Liver (tissue), 3 donors: ENCODE measurements around the gene ZNRF3.
A peak's percentile ranks its signal among the peaks of the same experiment; 100 is the strongest.

ENCODE experiments used
- CTCF ChIP-seq: fragments of 150-350 bp; IDR thresholded peaks from 2 replicates; pipeline ENCODE4 v1.5.1; 2017; ENCODE audit warnings: improper control_type of control experiment, low read depth, low read length; ENCODE audit not compliant: missing input control
- HNF4A ChIP-seq, 2 donors: conservative IDR thresholded peaks; 2 replicates each; pipeline ENCODE4 v1.6.1; 2016; ENCODE audit warnings: antibody characterized with exemption in 2 of 2, mild to moderate bottlenecking in 2 of 2
- RAD21 ChIP-seq, 2 donors: IDR thresholded peaks; 2 replicates each; pipeline ENCODE4 v1.6.1; 2016; ENCODE audit warnings: antibody characterized with exemption in 2 of 2, mild to moderate bottlenecking in 2 of 2
- SP1 ChIP-seq: IDR thresholded peaks from 2 replicates; pipeline ENCODE4 v1.6.1; 2018; ENCODE audit warnings: antibody characterized with exemption, mild to moderate bottlenecking
- YY1 ChIP-seq: IDR thresholded peaks from 2 replicates; pipeline ENCODE4 v1.6.1; 2016; ENCODE audit warnings: antibody characterized with exemption, mild to moderate bottlenecking
- donor health status: healthy.
- donor health status: healthy.

- no peak for TF ChIP-seq CTCF
- peak in 1 of 2 donors; percentile 13 for TF ChIP-seq HNF4A (conservative IDR thresholded peaks at IDR 0.05)
- no peak for TF ChIP-seq YY1
- no peak for TF ChIP-seq SP1
- TF ChIP-seq RAD21 (IDR thresholded peaks at IDR 0.05) = no peak
Observed at GRCh38 chr22:28905256-28905832, 22.0 kb downstream of the ZNRF3 start.
